Tibial nerve (tissue), 4 donors: ENCODE results near the gene ERP27. TPM values are rescaled to one million over a fixed set of nuclear protein-coding genes. Genes with fewer than 3 reads are reported as not detected.
A peak's percentile ranks its signal among the peaks of the same experiment; 100 is the strongest.

Experiments used
- DNase-seq, 2 donors: peaks; one replicate each; pipeline ENCODE4 v3.0.0-alpha.2; 2019; ENCODE audit warnings: low spot score in 2 of 2
- H3K27ac ChIP-seq, 4 donors: fragments of 200-600 bp; sonication (generic) in 3 of 4; one replicate each; pipeline ENCODE4 v1.5.1; 2017 to 2019; ENCODE audit warnings: mild to moderate bottlenecking in 1 of 4
- H3K27me3 ChIP-seq, 2 donors: fragments of 200-600 bp; sonication (generic) in 1 of 2; one replicate each; pipeline versions ENCODE4 v1.5.1 to v1.6.0; 2017 to 2019
- H3K36me3 ChIP-seq, 3 donors: fragments of 200-600 bp; sonication (generic); one replicate each; pipeline ENCODE4 v1.5.1; 2018 to 2019
- H3K4me1 ChIP-seq, 4 donors: fragments of 200-600 bp; sonication (generic) in 3 of 4; one replicate each; pipeline ENCODE4 v1.5.1; 2017 to 2019
- H3K4me3 ChIP-seq, 4 donors: fragments of 200-600 bp; sonication (generic) in 3 of 4; one replicate each; pipeline ENCODE4 v1.5.1; 2017 to 2019; ENCODE audit warnings: mild to moderate bottlenecking in 1 of 4, moderate library complexity in 1 of 4
- H3K9me3 ChIP-seq, 4 donors: fragments of 200-600 bp; sonication (generic) in 3 of 4; one replicate each; pipeline ENCODE4 v1.5.1; 2017 to 2019
- CTCF ChIP-seq, 5 experiments: fragments of 200-600 bp in 3 of 5; fragments of 450-650 bp in 2 of 5; sonication (generic) in 3 of 5; IDR thresholded peaks; one replicate each; pipeline ENCODE4 v1.5.1; 2016 to 2019; ENCODE audit warnings: antibody characterized with exemption in 5 of 5, mild to moderate bottlenecking in 3 of 5, moderate library complexity in 2 of 5
- EP300 ChIP-seq, 2 donors: sonication (generic); formaldehyde crosslinking; IDR thresholded peaks; one replicate each; pipeline ENCODE4 v1.6.1; 2017; ENCODE audit warnings: antibody characterized with exemption in 2 of 2, mild to moderate bottlenecking in 1 of 2
- POLR2A ChIP-seq, 2 donors: fragments of 450-650 bp; IDR thresholded peaks; one replicate each; pipeline ENCODE4 v1.6.1; 2017; ENCODE audit warnings: antibody characterized with exemption in 2 of 2, mild to moderate bottlenecking in 2 of 2, moderate library complexity in 2 of 2
- WGBS, 2 donors: methylation state at CpG; one replicate each; pipeline ENCODE4 v1.1.5; 2018; 5-methylcytosine and 5-hydroxymethylcytosine counted together
- total RNA-seq, 4 donors: library from RNA; depleted of rRNA; stranded (reverse); fragments of >200 nt; gene quantifications; one replicate each; pipeline ENCODE4 v1.1.0, GENCODE V29; 2016

Gene ERP27
- total RNA-seq, 4 donors from 2014 or later, result not detected

DNA sequence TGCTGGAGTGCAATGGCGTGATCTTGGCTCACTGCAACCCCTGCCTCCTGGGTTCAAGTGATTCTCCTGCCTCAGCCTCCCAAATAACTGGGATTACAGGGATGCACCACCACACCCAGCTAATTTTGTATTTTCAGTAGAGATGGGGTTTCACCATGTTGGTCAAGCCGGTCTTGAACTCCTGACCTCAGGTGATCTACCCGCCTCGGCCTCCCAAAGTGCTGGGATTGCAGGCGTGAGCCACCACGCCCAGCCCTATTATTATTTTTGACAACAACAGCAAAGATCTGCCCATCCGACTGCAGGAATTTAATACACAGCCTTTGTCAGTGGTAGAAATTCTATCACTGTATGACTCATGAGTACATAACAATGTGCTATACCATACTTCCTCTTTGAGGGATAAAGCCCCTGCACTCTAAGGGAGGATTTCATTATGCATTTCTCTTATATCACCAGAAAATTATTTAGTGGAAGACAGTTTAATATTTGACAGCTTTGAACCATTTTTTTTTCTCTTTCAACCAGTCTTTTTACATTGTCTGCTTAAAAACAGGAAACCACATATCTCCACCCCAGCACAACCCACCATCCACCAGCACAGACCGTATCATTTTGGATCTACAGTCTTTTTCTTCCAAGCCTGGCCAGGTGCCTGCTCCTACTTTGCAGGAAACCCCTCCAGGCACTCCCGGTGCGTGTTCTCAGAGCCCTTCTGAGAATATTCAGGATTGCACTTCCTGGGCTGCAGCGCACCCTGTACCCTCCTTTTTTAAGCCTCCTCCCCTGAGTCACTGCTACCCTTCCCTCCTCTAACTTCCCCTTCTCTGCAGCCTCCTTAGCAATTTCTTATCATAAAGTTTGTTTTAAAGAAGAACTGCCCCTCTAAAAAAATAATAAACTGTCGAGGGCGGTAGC, 22.5 kb upstream of the ERP27 start:
- no peaks in the 10 kb centered on the region for H3K36me3 ChIP-seq
- no peak for DNase-seq

GRCh38 chr12:14959916-14960496, 21.7 kb upstream of the ERP27 start:
- Histone ChIP-seq H3K27me3 (no peaks in the 10 kb centered on the region), H3K4me3 (peak overlapping the region in 2 of 4 donors; percentile 42 to 48), H3K9me3 (no peaks in the 10 kb centered on the region), H3K4me1 (peaks cover 0 to 21% (median 9%) of the 10 kb centered on the region in 4 donors), H3K27ac (peak overlapping the region in 3 of 4 donors; percentile 52 to 80 (median 76)), H3K36me3 (no peaks in the 10 kb centered on the region)
- TF ChIP-seq POLR2A (IDR thresholded peaks at IDR 0.05), result no peak
- no peak for TF ChIP-seq EP300 (IDR thresholded peaks at IDR 0.05)
- TF ChIP-seq CTCF (IDR thresholded peaks at IDR 0.05), result no peak
- WGBS, 2 donors, result 84 to 88% methylated on average over 4 of the region's 4 CpGs
- DNase-seq, result no peak

More for the DNA sequence above, 22.5 kb upstream of the ERP27 start:
- Histone ChIP-seq H3K9me3 (no peaks in the 10 kb centered on the region), H3K4me3 (peak overlapping the region; percentile 17 to 48 (median 30)), H3K27ac (peak overlapping the region in 3 of 4 donors; percentile 49 to 80 (median 76)), H3K27me3 (no peaks in the 10 kb centered on the region), H3K4me1 (peaks cover 0 to 16% (median 9%) of the 10 kb centered on the region in 4 donors)
- TF ChIP-seq POLR2A (IDR thresholded peaks at IDR 0.05), result no peak
- no peak for TF ChIP-seq CTCF (IDR thresholded peaks at IDR 0.05)
- no peak for TF ChIP-seq EP300 (IDR thresholded peaks at IDR 0.05)
- WGBS, 2 donors, result 60 to 61% methylated on average over 13 of the region's 13 CpGs

- no peaks in the 10 kb centered on the region for H3K9me3 ChIP-seq
- H3K27me3 ChIP-seq, result no peaks in the 10 kb centered on the region
- TF ChIP-seq EP300 (IDR thresholded peaks at IDR 0.05), result no peak
- TF ChIP-seq CTCF (IDR thresholded peaks at IDR 0.05), result no peak
- TF ChIP-seq POLR2A (IDR thresholded peaks at IDR 0.05), result no peak
- WGBS, 2 donors, result 51 to 53% methylated on average over 3 of the region's 3 CpGs
- DNase-seq, result no peak
- H3K27ac ChIP-seq, result peak overlapping the region in 3 of 4 donors; percentile 52 to 80 (median 76)
- H3K4me1 ChIP-seq, result peaks cover 0 to 25% (median 9%) of the 10 kb centered on the region in 4 donors
- no peaks in the 10 kb centered on the region for H3K36me3 ChIP-seq
- peak overlapping the region in 2 of 4 donors; percentile 42 to 48 for H3K4me3 ChIP-seq
These were observed 21.1 kb upstream of the ERP27 start for GRCh38 chr12:14959463-14959862.

DNA sequence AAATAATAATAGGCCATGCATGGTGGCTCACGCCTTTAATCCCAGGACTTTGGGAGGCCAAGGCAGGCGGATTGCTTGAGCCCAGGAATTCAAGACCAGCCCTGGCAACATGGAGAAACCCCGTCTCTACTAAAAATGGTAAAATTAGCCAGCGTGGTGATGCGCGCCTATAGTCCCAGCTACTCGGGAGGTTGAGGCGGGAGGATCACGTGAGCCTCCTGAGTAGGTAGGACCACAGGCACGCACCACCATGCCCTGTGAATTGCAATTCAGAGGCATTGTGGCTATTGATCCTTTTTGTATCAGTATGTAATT, 20.7 kb upstream of the ERP27 start:
- H3K36me3 ChIP-seq, result no peaks in the 10 kb centered on the region
- DNase-seq, result no peak
- H3K27me3 ChIP-seq, result no peaks in the 10 kb centered on the region
- peak overlapping the region in 2 of 4 donors; percentile 14 to 27 for H3K4me3 ChIP-seq
- peak overlapping the region in 3 of 4 donors; percentile 52 to 80 (median 76) for H3K27ac ChIP-seq
- 77 to 93% methylated on average over 10 of the region's 10 CpGs for WGBS, 2 donors
- H3K9me3 ChIP-seq, result no peaks in the 10 kb centered on the region
- peaks cover 0 to 29% (median 9%) of the 10 kb centered on the region in 4 donors for H3K4me1 ChIP-seq
- no peak for TF ChIP-seq CTCF (IDR thresholded peaks at IDR 0.05)
- TF ChIP-seq POLR2A (IDR thresholded peaks at IDR 0.05), result no peak
- no peak for TF ChIP-seq EP300 (IDR thresholded peaks at IDR 0.05)
